Stomach (tissue), 4 donors: Measurements from ENCODE around the gene ZSCAN21.

Source experiments
- EP300 ChIP-seq: sonication (generic); formaldehyde crosslinking; IDR thresholded peaks from one replicate; pipeline ENCODE4 v1.6.1; 2017; ENCODE audit warnings: antibody characterized with exemption
- POLR2A ChIP-seq, 4 donors: fragments of 450-650 bp; IDR thresholded peaks; one replicate each; pipeline ENCODE4 v1.6.1; 2016; ENCODE audit warnings: antibody characterized with exemption in 4 of 4, control low read depth in 2 of 4, mild to moderate bottlenecking in 1 of 4, moderate library complexity in 1 of 4
- POLR2AphosphoS5 ChIP-seq, 3 donors: sonication (generic); formaldehyde crosslinking; IDR thresholded peaks; one replicate each; pipeline ENCODE4 v1.6.1; 2016; ENCODE audit warnings: antibody characterized with exemption in 3 of 3
- TF ChIP-seq, protein P1 (sequence below), 7 experiments: fragments of 450-650 bp in 4 of 7; fragments of 200-600 bp in 3 of 7; sonication (generic) in 3 of 7; IDR thresholded peaks; one replicate each; pipeline ENCODE4 v1.5.1; 2016 to 2019; ENCODE audit warnings: antibody characterized with exemption in 7 of 7, control low read depth in 2 of 7, mild to moderate bottlenecking in 1 of 7

DNA sequence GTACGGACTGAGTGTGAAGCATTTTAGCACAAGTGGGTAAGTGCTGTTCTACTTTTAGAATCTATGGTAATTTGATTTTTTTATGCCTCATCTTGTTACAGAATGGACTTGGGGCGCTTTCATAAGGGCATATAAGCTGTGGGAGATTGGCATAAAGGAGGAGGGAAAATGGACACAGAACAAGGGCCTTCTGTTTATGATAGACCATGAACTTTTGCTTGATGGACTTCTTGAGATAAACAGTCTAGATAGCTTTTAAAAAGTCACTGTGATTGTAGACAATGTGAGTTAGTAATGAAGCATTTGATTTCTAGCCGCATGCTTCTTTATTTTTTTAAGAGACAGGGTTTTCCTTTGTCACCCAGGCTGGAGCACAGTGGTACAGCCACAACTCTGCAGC, 2.0 kb downstream of the ZSCAN21 start:
- TF ChIP-seq, protein P1, sequence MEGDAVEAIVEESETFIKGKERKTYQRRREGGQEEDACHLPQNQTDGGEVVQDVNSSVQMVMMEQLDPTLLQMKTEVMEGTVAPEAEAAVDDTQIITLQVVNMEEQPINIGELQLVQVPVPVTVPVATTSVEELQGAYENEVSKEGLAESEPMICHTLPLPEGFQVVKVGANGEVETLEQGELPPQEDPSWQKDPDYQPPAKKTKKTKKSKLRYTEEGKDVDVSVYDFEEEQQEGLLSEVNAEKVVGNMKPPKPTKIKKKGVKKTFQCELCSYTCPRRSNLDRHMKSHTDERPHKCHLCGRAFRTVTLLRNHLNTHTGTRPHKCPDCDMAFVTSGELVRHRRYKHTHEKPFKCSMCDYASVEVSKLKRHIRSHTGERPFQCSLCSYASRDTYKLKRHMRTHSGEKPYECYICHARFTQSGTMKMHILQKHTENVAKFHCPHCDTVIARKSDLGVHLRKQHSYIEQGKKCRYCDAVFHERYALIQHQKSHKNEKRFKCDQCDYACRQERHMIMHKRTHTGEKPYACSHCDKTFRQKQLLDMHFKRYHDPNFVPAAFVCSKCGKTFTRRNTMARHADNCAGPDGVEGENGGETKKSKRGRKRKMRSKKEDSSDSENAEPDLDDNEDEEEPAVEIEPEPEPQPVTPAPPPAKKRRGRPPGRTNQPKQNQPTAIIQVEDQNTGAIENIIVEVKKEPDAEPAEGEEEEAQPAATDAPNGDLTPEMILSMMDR (IDR thresholded peaks at IDR 0.05), result no peak
- TF ChIP-seq POLR2A (IDR thresholded peaks at IDR 0.05) (no peak), POLR2AphosphoS5 (IDR thresholded peaks at IDR 0.05) (no peak), EP300 (no peak)
